HG03378 (cell line): Measurements from ENCODE around the gene PGR.

Experiments
- ATAC-seq: cut with Tn5 transposase; IDR thresholded peaks from one replicate; pipeline ENCODE4 v1.9.1; 2021; ENCODE audit warnings: mild to moderate bottlenecking, moderate library complexity; ENCODE audit not compliant: unreplicated experiment

PGR gene

DNA sequence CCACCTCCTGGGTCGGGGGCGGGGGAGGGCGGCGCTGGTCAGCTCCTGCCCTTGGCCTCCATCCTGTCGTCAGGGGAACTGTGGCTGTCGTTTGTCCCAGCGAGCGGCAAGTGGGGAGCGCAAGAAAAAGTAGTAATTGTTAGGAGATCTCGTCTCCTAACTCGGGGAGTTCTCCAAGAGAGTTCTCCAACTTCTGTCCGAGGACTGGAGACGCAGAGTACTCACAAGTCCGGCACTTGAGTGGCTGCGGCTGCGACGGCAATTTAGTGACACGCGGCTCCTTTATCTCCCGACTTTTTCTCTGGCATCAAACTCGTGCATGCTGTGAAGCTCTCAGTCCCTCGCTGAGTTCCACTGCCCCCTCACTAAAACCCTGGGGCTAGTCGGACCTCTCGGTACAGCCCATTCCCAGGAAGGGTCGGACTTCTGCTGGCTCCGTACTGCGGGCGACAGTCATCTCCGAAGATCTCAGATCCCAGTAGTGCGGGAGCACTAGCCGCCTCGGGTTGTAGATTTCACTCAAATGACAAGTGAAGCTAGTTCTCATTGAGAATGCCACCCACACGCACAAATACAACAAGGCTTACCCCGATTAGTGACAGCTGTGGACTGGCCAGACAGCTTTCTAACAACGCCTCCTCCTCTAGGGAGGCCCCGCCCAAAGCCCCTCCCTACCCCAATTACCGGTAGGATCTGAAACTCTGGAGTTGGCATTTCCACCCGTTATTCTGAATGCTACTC is at the start of gene PGR:
TSS of gene PGR (minus strand) at position 611 of the 741 bp plus-strand sequence. CDS start 743 bp downstream, outside the sequence.
- ATAC-seq = no peak

DNA sequence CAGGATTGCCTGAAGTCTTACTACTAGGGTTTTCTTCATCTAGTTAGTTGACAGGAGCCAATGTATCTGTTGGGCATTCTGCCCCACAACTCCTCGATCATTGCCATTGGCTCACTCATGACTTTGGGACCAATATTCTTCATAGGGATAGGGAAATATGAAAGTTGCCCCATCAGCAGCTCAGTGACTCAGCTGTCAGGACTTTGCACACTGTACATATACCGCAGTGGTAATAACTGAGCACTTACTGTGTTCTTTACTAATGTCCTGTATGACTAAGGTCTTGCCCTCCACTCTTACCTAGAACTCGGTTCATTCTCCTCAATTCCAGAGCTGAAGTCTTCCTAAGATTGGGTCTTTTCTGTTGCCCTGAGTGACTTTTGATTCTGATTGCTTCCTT is 46.8 kb upstream of the PGR start:
- ATAC-seq = no peak

DNA sequence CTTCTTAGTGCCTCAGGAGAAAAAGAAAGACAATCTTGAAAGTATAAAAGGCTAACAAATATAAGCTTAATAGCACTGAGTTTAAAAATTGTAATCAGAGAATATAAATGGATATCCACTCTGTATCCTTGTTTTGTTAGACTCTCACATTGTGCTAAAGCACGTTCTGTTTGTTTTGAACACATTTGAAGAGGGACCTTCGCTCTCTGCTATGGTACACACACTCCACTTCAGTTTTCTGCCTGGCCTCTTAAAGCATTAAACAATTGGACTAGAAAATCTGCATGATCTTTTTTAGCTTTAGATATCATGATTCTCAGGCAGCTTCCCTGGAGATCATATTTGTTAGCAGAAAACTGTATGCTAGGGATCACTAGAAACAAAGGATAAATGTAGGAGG is 40.3 kb upstream of the PGR start:
- no peak for ATAC-seq

DNA sequence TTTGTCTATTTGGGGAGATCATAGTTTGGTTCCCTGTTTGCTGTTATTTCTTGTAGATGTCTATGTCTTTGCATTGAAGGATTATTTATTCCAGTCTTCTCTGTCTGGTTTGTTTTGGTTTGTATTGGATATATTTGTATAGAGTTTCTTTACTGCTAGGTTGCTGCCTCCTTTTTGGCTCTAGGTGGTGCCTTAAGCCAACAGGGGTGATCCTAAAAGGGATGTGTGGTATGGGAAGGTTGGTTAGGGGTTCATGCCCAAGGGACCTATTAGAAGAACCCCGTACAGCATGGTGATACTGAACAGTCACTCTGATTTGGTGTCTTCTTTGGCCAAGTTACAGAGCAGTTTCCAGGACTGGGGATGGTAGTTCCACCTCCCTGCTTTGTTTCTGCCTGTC is 36.4 kb upstream of the PGR start:
- ATAC-seq = no peak

DNA sequence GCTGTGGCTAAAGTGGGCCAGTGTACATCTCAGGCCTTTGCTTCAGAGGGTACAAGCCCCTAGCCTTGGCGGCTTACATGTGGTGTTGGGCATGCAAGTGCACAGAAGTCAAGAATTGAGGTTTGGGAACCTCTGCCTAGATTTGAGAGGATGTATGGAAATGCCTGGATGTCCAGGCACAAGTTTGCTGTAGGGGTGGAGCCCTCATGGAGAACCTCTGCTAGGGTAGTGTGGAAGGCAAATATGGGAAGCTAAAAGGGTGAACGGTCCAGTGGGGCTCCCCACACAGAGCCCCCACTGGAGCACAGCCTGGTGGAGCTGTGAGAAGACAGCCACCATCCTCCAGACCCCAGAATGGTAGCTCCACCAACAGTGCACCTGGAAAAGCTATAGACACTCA is 28.5 kb upstream of the PGR start:
- no peak for ATAC-seq

DNA sequence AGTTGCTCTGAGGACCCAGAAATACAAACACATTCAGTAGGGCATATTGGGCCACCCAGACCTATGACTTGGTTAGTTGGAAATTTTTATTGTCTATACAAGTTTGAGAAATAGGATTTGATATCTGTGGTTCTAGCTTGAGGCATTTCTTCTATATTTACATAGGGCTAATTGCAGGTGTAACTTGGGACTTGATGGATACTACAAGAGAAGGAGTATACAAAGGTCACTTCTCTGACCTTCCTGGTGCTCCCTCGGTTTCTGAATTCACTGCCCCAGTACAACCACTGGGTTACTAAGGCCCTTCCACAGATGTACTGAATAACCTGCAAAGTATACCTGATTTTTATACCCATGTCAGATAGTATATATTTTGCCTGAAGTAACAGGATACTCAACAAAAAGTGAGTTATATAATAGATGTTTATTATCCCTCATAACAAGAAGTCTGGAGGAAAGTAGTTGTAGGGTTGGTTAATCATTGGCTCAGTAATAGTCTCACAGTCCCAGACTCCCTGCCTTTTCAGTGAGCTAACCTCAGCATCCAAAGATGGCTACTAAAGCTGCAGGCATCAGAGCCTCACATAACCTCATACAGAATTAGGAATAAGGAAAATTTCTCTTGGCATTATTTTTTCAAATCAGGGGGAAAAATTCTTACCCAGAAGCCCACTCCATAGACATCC is 8.8 kb upstream of the PGR start:
- no peak for ATAC-seq

DNA sequence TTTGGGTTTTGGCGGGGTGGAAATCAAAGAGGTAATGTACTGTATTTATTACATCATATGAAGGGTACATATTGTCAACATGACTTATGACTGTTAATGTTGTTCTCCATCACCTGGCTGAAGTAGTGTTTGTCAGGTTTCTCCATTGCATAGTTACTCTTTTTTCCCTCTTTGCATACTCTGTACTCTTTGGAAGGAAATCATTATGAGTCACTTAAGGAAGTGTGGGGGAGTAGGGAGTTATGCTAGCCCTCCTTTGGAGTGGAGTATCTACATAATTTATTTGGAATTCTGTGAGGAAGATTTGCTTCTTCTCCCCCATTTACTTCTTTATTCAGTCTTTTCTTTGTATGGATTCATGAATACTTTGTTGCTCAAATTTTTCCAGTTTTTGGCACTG is 3.6 kb upstream of the PGR start:
- no peak for ATAC-seq

DNA sequence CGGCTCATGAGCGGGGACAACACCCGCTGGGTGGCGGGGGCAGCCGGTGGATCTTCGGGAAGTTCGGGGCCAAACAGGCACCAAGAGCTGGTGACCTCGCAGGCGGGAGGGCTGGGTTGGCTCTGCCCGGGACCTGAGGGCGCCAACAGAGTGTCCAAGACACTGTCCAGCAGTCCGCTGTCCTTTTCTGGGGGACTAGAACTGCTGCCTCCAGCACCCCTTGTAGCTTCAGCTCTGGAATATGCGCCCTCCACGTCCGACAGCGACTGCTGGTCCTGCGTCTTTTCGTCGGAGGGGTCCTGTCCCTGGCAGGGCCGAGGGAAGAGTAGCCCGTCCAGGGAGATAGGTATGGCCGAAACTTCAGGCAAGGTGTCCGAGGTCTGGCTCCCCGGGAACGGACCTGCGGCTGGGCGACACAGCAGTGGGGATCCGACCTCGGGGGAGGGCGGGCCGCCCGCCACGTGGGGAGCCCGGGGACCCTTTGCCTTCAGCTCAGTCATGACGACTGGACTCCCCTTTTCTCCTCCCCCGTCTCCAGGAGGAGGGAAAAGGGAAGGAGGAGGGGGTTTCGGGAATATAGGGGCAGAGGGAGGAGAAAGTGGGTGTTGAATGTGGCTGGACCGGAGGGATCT is 926 bp downstream of the PGR start:
- no peak for ATAC-seq

DNA sequence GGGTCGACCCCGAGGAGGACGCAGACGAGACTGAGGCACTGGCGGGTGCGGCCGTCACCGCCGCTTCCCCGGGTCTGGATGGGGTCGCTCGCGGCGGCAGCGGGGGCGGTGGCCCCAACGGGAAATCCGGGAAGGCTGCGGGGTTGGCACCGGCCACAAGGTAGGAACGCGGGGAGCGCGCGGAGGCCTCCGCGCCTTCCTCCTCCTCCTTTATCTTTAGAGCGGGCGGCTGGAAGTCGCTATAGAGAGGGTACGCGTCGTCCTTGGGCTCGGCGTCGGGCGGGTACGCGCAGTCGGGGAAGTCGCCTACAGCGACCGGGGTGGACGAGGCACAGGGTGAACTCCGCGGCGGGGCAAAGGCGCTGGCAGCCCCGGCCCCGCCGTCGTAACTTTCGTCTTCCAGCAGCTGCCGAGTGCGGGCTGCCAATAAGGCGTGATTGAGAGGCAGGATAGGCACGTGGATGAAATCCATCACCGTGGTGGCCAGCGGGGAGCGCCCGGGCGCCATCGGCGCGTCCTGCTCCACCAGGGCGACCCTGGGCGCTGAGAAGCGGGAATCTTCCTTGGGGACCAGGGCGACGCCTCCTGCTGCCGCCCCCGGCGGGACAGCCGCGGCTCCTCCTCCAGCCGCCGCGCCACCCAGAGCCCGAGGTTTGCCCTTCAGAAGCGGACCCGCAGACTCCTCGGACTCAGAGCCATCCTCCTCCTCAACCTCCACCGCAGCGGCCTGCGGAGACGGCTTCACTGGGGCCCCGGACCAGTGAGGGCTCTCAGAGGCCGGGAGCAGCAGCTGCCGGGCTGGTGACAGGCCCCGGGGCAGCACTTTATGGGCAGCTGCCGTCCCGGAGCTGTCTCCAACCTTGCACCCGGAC is 1.7 kb downstream of the PGR start:
- ATAC-seq = no peak

DNA sequence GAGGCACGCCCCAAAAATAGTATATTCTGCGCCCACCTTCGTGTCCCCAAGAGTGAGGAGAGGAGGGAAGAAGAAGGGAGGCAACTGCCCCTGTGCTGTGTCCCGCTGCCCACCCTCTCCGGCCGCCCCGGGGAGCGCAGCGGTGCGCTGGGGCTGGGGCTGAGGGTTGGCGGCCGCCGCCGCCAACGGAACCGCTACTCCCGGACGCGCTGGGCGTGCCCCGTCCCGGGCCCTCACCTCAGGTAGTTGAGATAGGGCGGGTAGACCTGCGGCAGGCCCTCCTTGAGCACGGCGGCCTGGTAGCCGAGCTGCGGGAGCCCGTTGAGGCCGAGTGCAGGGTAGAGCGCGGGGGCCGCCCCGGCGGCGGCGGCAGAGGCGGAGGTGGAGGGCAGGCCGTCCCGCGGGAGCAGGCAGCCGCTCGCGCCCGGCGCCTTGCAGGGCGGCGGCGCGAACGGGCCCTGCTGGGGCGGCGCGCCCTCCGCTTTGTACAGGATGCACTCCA is 2.4 kb downstream of the PGR start:
- ATAC-seq = no peak

DNA sequence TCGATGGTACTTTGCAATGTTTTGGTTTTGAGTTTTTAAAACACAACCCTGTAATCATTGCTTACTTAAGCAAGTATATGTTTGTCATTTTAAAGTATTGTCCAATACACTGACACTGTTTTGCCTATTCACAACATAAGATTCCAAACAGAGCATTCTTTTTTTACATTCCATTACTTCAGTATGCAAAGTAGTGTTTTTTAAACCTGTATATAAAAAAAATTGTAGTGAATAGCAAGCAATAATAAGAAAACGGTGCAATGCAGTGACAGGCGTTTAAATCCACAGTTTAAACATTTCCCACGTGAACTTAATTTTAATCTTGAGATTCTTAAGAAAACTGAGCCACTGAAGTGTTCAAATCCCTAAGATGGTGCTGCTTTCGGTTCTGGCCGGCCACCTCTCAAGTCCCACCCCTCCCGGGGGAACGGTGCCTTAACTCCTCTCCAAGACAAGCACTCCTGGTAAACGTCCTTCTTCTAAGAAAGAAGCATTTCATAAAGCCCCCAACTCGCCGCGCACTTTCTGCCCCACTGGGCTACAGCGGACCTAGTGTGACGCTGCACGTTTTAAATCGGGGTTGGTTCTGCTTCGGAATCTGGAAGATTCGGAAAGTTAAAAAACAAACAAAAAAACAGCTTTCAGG is 2.9 kb downstream of the PGR start:
- ATAC-seq = no peak

DNA sequence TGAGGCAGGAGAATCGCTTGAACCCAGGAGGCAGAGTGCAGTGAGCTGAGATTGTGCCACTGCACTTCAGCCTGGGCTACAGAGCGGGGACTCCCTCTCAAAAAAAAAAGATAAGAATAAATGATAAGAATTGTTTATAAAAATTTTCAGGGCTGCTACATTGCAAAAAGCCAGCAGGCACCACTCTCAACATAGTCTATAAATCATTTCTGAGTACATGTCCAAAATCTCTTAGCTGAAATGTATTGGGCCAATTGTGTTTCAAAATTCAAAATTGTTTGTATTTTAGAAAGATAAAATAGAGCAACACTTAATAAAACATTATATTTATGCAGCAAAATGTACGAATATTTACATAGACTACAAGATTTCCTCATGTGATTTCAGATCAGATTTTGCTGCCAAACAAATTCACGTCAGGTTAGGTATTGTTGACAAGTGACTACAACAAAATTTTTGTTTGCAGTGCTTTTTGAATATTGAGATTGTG is 13.9 kb downstream of the PGR start:
- no peak for ATAC-seq

DNA sequence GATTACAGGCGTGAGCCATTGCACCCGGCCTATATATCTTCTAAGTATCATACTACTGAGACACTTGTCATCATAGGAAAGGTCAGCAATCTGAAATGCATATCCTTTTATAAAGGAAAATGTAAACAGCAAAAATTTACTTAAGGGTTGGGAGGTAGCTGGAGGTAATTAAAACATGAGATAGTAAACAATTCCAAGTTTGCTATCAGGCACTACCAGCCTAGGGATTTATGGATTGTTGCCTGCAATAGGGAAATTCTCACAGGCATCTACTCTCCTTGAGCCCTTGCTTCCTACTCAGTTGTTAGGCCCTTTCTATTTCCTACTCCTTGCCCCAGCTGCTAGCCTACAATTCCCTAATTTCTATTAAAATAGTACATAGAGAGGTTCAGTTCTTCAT is 16.1 kb downstream of the PGR start:
- ATAC-seq = no peak

DNA sequence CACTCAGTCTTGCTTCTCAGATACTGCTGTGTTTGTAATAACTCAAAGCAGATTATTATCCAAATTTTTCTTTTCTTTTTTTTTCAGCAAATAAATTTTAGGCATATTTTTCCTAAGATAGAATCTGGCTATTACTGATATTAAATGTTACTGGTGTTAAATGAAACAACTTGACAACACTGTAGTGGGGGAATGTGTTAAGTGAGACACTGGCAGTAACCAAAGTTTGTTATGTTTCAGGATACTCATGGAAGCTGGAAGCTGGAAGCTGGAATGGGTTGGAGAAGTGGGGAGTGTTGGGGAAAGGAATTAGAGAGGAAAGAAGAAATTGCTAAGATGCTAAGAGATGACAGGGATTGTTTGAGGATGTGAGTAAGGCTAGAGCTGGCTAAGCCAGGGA is 24.9 kb downstream of the PGR start:
- ATAC-seq = no peak

DNA sequence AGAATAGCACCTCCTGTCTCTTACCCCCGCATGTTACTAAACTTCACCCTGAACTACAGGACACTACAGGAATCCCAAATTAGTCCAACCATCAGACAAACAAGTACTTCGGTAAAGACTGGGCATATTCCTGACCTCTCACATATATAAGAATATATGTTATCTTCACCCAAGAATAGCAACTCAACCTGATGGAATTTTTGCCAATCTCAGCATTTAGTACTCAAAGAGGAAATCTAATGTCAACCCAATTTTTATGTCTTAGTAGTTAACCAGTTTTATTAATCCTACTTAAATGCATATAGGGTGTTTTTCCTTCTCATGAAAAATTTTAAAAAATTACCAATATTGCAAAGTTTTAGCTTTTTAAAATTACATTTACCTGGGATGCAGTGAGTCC is 26.2 kb downstream of the PGR start:
- no peak for ATAC-seq

DNA sequence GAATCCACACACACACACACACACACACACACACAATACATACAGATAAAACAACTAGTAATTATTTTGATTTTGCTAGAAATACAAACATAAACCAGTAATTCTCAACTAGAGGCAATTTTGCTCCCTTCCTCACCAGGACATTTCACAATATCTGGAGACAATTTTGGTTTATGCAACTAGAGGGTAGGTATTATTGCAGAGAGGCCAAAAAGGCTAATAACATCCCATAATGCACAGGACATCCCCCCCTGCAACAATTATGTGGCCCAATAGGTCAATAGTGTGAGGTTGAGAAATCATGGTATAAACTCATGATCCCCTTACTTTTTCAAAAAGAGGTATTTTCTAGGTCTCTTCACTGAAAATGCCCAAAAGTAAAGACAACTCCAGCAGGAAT is 29.0 kb downstream of the PGR start:
- no peak for ATAC-seq

DNA sequence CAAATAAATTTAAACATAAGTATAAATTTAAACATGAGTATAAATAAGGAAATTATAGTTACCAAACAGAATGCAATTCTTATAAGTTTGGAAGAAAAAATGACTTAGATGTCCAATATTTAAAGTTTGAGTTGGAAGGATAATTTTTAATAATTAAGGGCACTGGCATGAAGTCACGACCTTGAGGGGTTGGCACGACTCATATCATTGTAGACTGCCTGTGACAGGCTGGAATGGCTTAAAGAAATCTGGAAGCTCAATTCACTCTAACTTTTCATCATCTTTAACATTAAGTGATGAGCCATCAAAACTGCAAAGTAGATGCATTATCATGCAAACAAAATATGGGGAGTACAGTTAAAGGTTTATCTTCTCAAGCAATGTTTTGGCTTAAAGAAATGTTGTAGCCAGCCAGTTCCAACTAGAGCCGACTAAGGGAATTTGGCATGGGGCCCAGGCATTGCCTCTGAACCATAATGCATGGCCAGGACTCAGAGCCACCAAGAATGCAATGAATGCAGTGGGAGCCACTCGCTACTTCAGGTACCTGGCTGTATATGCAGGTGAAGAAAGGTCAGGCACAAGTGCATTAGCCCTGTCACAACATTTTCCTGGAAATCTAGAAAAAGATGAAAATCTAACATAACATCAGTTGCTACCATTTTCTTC is 33.4 kb downstream of the PGR start:
- ATAC-seq = no peak

DNA sequence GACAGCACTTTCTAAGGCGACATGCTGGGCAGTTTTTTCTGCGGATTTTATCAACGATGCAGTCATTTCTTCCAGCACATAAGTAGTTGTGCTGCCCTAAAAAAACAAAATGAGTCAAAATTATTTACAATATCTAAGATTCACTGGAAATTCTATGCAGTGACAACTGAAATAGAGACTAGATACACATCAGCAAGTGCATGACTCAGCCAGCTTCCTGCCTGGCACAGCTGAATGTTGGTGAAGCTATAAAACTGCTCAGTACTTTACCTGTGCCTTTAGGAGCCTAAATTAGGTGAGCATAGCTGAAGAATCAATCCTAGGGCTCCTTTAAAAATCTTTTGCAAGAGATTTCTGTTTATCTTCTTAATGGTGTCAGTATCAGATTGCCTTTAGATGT is 37.8 kb downstream of the PGR start:
- no peak for ATAC-seq

DNA sequence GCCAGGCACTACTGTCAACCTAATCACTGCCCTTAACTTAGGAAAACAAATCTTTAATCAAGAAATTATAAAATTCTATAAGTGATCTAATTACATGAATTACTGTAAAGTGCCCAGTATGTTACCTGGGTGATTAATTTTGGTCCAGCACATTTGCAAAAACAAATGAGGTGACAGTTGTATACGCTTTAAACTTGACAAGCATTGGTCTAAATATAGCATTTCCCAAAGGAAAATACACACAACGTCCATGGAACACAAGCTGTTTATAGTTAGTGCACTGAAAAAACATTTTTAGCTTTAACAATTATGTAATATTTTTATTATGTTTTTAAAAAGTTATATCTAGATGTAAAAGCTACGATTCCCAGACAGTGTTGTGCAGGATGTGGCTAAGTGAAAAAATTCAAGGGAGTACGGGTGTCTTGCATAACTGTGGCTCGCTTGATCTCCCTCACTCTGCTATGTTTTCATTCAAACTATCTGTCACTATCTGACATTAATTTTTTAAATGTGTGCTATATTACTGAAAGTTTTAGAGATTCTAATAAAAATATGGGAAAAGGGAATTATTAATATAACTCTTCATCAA is 38.8 kb downstream of the PGR start:
- ATAC-seq = no peak

DNA sequence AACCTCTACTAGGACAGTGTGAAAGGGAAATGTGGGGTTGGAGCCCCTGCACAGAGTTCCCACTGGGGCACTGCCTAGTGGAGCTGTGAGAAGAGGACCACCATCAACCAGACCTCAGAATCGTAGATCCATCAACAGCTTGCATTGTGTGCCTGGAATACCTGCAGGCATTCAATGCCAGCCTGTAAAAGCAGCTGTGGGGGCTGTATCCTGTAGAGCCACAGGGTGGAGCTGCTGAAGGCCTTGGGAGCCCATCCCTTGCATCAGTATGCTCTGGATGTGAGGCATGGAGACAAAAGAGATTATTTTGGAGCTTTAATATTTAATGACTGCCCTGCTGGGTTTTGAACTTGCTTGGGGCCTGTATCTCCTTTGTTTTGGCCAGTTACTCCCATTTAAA is 46.3 kb downstream of the PGR start:
- no peak for ATAC-seq
